Smooth muscle cell (in vitro differentiated cells): ENCODE data around the gene MEX3B. TPM values are rescaled to one million over a fixed set of nuclear protein-coding genes. Genes with fewer than 3 reads are reported as not detected.
"Not testable (repeated sequence)": the region's sequence is repeated elsewhere in the genome, so short reads cannot be mapped to it uniquely, and the experiment has no call there.

Experiments used
- DNase-seq: peaks from one replicate; lab custom pipeline; 2025; ENCODE audit not compliant: unreplicated experiment; lab: John Stamatoyannopoulos, UW
- H2AFZ ChIP-seq: fragments of 200-600 bp; sonication (generic); 2 replicates; pipeline ENCODE4 v1.6.0; 2016; ENCODE audit warnings: antibody characterized with exemption, low read depth, mild to moderate bottlenecking
- H3F3A ChIP-seq: fragments of 200-600 bp; sonication (generic); 2 replicates; pipeline ENCODE4 v1.6.0; 2017; ENCODE audit warnings: antibody characterized with exemption, low read depth
- H3K27ac ChIP-seq: fragments of 200-600 bp; sonication (generic); 2 replicates; pipeline ENCODE4 v1.5.1; 2016; ENCODE audit warnings: low read depth, mild to moderate bottlenecking
- H3K27me3 ChIP-seq: fragments of 200-600 bp; sonication (generic); 2 replicates; pipeline ENCODE4 v1.6.1; 2016; ENCODE audit warnings: low read depth, mild to moderate bottlenecking
- H3K36me3 ChIP-seq: fragments of 200-600 bp; sonication (generic); 2 replicates; pipeline ENCODE4 v1.5.1; 2016; ENCODE audit warnings: low read depth
- H3K4me1 ChIP-seq: fragments of 200-600 bp; sonication (generic); 2 replicates; pipeline ENCODE4 v1.5.1; 2016; ENCODE audit warnings: low read depth
- H3K4me2 ChIP-seq: fragments of 200-600 bp; sonication (generic); 2 replicates; pipeline ENCODE4 v1.6.0; 2016; ENCODE audit warnings: mild to moderate bottlenecking
- H3K4me3 ChIP-seq: fragments of 200-600 bp; sonication (generic); 2 replicates; pipeline ENCODE4 v1.5.1; 2016; ENCODE audit warnings: mild to moderate bottlenecking
- H3K79me2 ChIP-seq: fragments of 200-600 bp; sonication (generic); 2 replicates; pipeline ENCODE4 v1.6.0; 2016; ENCODE audit warnings: low read depth, mild to moderate bottlenecking
- H3K9ac ChIP-seq: fragments of 200-600 bp; sonication (generic); 2 replicates; pipeline ENCODE4 v1.6.0; 2016; ENCODE audit warnings: low read depth
- H3K9me3 ChIP-seq: fragments of 200-600 bp; sonication (generic); replicated peaks from 2 replicates; pipeline ENCODE4 v1.5.1; 2016; ENCODE audit warnings: low read depth
- H4K20me1 ChIP-seq: fragments of 200-600 bp; sonication (generic); 2 replicates; pipeline ENCODE4 v1.6.0; 2016; ENCODE audit warnings: low read depth
- CTCF ChIP-seq: fragments of 200-600 bp; sonication (generic); IDR thresholded peaks from 2 replicates; pipeline ENCODE4 v1.5.1; 2017; ENCODE audit warnings: borderline replicate concordance, mild to moderate bottlenecking, antibody characterized with exemption; ENCODE audit not compliant: insufficient read depth, poor library complexity, severe bottlenecking
- WGBS: methylation state at CpG from one replicate; pipeline ENCODE4 v1.1.7; 2016; ENCODE audit warnings: low lambda C conversion rate; 5-methylcytosine and 5-hydroxymethylcytosine counted together
- polyA plus RNA-seq: library from polyadenylated mRNA; unstranded; fragments of >200 nt; fragmentation: Nextera tagmentation; extraction: Ambion mirVana; gene quantifications from 2 replicates; pipeline ENCODE4 v1.2.1, GENCODE V29; 2016
- total RNA-seq: library from RNA; depleted of rRNA; stranded (reverse); fragments of >200 nt; gene quantifications from 2 replicates; pipeline ENCODE4 v1.2.3, GENCODE V29; 2014

The MEX3B gene
- total and polyA plus RNA-seq, 2 experiments from 2014 or later = 7.5 to 13.7 TPM

GRCh38 chr15:82012908-82013307, 32.9 kb downstream of the MEX3B start:
- H3K36me3 ChIP-seq = no peaks in the 10 kb centered on the region
- no peak for DNase-seq
- H3K27me3 ChIP-seq = no peaks in the 10 kb centered on the region
- WGBS = 92% methylated on average over 7 of the region's 7 CpGs
- H3K4me2 ChIP-seq = no peak overlapping the region
- no peaks in the 10 kb centered on the region for H3F3A ChIP-seq
- H3K27ac ChIP-seq = no peak overlapping the region
- H2AFZ ChIP-seq = no peak overlapping the region
- no peaks in the 10 kb centered on the region for H3K9me3 ChIP-seq
- H3K4me3 ChIP-seq = no peak overlapping the region
- H3K9ac ChIP-seq = no peak overlapping the region
- no peak for TF ChIP-seq CTCF
- H4K20me1 ChIP-seq = no peaks in the 10 kb centered on the region
- H3K79me2 ChIP-seq = no peaks in the 10 kb centered on the region
- no peaks in the 10 kb centered on the region for H3K4me1 ChIP-seq

GRCh38 chr15:82005239-82005638, 40.6 kb downstream of the MEX3B start:
- H3K79me2 ChIP-seq = no peaks in the 10 kb centered on the region
- no peaks in the 10 kb centered on the region for H3K4me1 ChIP-seq
- no peak for TF ChIP-seq CTCF
- H3K27ac ChIP-seq = peak overlapping the region; percentile 38
- no peak overlapping the region for H3K4me3 ChIP-seq
- no peaks in the 10 kb centered on the region for H3F3A ChIP-seq
- H3K36me3 ChIP-seq = no peaks in the 10 kb centered on the region
- no peaks in the 10 kb centered on the region for H4K20me1 ChIP-seq
- 90% methylated on average over 1 of the region's 1 CpG for WGBS
- no peak overlapping the region for H3K9ac ChIP-seq
- no peaks in the 10 kb centered on the region for H3K9me3 ChIP-seq
- no peak overlapping the region for H3K4me2 ChIP-seq
- H2AFZ ChIP-seq = no peak overlapping the region
- no peak for DNase-seq
- no peaks in the 10 kb centered on the region for H3K27me3 ChIP-seq

- WGBS = 91% methylated on average over 3 of the region's 3 CpGs
- Histone ChIP-seq H3K9ac (no peak overlapping the region), H3K27me3 (no peaks in the 10 kb centered on the region), H4K20me1 (no peaks in the 10 kb centered on the region), H3K9me3 (no peaks in the 10 kb centered on the region), H2AFZ (no peak overlapping the region), H3K4me3 (no peak overlapping the region), H3K27ac (no peak overlapping the region), H3K4me2 (no peak overlapping the region), H3F3A (no peaks in the 10 kb centered on the region), H3K36me3 (no peaks in the 10 kb centered on the region), H3K79me2 (no peaks in the 10 kb centered on the region), H3K4me1 (no peaks in the 10 kb centered on the region)
- no peak for DNase-seq
- TF ChIP-seq CTCF = no peak
Measured at GRCh38 chr15:82003916-82004315, 41.9 kb downstream of the MEX3B start.

- peak overlapping the region; percentile 78 for H3K9ac ChIP-seq
- not testable (repeated sequence) for H3K27me3 ChIP-seq, H3K36me3 ChIP-seq, H3K9me3 ChIP-seq, H4K20me1 ChIP-seq, DNase-seq, H3K4me1 ChIP-seq, H3K79me2 ChIP-seq, H3F3A ChIP-seq
- H3K4me2 ChIP-seq = peak overlapping the region; percentile 90
- H3K27ac ChIP-seq = peak overlapping the region; percentile 59
- 24% methylated on average over 22 of the region's 22 CpGs for WGBS
- H3K4me3 ChIP-seq = peak overlapping the region; percentile 59
- H2AFZ ChIP-seq = peak overlapping the region; percentile 99
Measured at GRCh38 chr15:81995081-81995480, 50.7 kb downstream of the MEX3B start.
